Measurements from ENCODE around the gene TUBB1. TPM values are rescaled to one million over a fixed set of nuclear protein-coding genes. Genes with fewer than 3 reads are reported as not detected.

TUBB1 gene
- total and polyA plus RNA-seq, 2 of the 13 experiments (the other 11 are each of a cell fraction or from before 2014, with no cell fraction given), result 0.11 to 57.6 TPM

DNA sequence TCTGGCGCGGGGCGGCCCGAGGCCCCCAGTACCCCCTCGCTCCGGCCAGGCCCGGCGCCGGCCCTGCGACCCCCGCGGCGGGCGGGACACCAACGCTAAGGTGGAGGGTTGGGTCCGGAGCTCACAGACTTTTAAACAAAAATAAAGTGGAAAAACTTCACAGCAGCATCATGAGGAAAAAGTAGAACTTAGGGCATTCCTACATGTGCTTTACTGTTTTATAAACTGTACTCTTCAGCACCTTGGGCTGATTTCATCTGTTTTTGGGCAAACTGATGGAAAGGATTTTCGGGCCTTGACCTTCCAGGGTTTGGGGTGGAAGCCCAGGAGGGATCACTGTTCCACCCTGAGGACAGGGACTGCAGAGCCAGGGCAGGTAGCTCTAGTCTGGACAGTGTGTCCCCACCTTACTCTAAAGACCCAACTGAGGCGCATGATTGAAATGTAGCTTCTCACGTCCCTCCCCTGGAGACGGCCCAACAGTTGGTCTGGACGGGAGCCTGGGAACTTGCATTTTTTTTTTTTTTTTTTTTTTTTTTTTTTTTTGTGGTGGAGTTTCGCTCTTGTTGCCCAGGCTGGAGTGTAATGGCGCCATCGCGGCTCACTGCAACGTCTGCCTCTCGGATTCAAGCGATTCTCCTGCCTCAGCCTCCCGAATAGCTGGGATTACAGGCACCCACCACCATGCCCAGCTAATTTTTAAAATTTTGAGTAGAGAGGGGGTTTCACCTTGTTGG, 37.4 kb upstream of the TUBB1 start (continued):
- TF ChIP-seq, protein P1, sequence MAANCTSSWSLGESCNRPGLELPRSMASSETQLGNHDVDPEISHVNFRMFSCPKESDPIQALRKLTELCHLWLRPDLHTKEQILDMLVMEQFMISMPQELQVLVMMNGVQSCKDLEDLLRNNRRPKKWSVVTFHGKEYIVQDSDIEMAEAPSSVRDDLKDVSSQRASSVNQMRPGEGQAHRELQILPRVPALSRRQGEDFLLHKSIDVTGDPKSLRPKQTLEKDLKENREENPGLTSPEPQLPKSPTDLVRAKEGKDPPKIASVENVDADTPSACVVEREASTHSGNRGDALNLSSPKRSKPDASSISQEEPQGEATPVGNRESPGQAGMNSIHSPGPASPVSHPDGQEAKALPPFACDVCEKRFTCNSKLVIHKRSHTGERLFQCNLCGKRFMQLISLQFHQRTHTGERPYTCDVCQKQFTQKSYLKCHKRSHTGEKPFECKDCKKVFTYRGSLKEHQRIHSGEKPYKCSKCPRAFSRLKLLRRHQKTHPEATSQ (CRISPR knock-in tag; IDR thresholded peaks at IDR 0.05; ENCODE audit: borderline replicate concordance), result peak; percentile 25; the same call in 1 of the 2 replicates
- TF ChIP-seq, protein P2, sequence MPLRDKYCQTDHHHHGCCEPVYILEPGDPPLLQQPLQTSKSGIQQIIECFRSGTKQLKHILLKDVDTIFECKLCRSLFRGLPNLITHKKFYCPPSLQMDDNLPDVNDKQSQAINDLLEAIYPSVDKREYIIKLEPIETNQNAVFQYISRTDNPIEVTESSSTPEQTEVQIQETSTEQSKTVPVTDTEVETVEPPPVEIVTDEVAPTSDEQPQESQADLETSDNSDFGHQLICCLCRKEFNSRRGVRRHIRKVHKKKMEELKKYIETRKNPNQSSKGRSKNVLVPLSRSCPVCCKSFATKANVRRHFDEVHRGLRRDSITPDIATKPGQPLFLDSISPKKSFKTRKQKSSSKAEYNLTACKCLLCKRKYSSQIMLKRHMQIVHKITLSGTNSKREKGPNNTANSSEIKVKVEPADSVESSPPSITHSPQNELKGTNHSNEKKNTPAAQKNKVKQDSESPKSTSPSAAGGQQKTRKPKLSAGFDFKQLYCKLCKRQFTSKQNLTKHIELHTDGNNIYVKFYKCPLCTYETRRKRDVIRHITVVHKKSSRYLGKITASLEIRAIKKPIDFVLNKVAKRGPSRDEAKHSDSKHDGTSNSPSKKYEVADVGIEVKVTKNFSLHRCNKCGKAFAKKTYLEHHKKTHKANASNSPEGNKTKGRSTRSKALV (CRISPR knock-in tag; IDR thresholded peaks at IDR 0.05), result peak; percentile 30; the same call in 1 of the 2 replicates
- TF ChIP-seq ZNF724P (CRISPR knock-in tag; IDR thresholded peaks at IDR 0.05; ENCODE audit: borderline replicate concordance) (peak; percentile 47; the same call in 1 of the 2 replicates), ZBTB38 (CRISPR knock-in tag; IDR thresholded peaks at IDR 0.05) (0 out of 2 replicates have a peak, but pooled peaks have one; percentile 34), ZFAT (CRISPR knock-in tag; conservative IDR thresholded peaks at IDR 0.05) (no peak), ZNF317 (CRISPR knock-in tag; IDR thresholded peaks at IDR 0.05) (0 out of 2 replicates have a peak, but pooled peaks have one; percentile 19), ISX (CRISPR knock-in tag; conservative IDR thresholded peaks at IDR 0.05) (no peak), ZNF234 (CRISPR knock-in tag; conservative IDR thresholded peaks at IDR 0.05) (no peak; the same call in 1 of the 2 replicates), ZNF546 (CRISPR knock-in tag; conservative IDR thresholded peaks at IDR 0.05) (peak; percentile 86), ZNF841 (CRISPR knock-in tag; IDR thresholded peaks at IDR 0.05; ENCODE audit: borderline replicate concordance) (no peak), TARDBP (CRISPR knock-in tag; IDR thresholded peaks at IDR 0.05) (0 out of 2 replicates have a peak, but pooled peaks have one; percentile 12), ZMYM4 (CRISPR knock-in tag; IDR thresholded peaks at IDR 0.05) (peak; percentile 38; the same call in 1 of the 2 replicates), FOXC1 (CRISPR knock-in tag; IDR thresholded peaks at IDR 0.05; ENCODE audit: borderline replicate concordance) (peak; percentile 53; the same call in 1 of the 2 replicates), ZNF430 (CRISPR knock-in tag; IDR thresholded peaks at IDR 0.05) (peak; percentile 82; the same call in 1 of the 2 replicates), TAF15 (IDR thresholded peaks at IDR 0.05; ENCODE audit: low read depth, low read length, poor library complexity, severe bottlenecking) (no peak), ZNF558 (CRISPR knock-in tag; IDR thresholded peaks at IDR 0.05; ENCODE audit: borderline replicate concordance) (no peak)
- TF ChIP-seq, protein P3, sequence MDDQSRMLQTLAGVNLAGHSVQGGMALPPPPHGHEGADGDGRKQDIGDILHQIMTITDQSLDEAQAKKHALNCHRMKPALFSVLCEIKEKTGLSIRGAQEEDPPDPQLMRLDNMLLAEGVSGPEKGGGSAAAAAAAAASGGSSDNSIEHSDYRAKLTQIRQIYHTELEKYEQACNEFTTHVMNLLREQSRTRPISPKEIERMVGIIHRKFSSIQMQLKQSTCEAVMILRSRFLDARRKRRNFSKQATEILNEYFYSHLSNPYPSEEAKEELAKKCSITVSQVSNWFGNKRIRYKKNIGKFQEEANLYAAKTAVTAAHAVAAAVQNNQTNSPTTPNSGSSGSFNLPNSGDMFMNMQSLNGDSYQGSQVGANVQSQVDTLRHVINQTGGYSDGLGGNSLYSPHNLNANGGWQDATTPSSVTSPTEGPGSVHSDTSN (CRISPR knock-in tag; IDR thresholded peaks at IDR 0.05; ENCODE audit: borderline replicate concordance), result 0 out of 2 replicates have a peak, but pooled peaks have one; percentile 12
- TF ChIP-seq, protein P4, sequence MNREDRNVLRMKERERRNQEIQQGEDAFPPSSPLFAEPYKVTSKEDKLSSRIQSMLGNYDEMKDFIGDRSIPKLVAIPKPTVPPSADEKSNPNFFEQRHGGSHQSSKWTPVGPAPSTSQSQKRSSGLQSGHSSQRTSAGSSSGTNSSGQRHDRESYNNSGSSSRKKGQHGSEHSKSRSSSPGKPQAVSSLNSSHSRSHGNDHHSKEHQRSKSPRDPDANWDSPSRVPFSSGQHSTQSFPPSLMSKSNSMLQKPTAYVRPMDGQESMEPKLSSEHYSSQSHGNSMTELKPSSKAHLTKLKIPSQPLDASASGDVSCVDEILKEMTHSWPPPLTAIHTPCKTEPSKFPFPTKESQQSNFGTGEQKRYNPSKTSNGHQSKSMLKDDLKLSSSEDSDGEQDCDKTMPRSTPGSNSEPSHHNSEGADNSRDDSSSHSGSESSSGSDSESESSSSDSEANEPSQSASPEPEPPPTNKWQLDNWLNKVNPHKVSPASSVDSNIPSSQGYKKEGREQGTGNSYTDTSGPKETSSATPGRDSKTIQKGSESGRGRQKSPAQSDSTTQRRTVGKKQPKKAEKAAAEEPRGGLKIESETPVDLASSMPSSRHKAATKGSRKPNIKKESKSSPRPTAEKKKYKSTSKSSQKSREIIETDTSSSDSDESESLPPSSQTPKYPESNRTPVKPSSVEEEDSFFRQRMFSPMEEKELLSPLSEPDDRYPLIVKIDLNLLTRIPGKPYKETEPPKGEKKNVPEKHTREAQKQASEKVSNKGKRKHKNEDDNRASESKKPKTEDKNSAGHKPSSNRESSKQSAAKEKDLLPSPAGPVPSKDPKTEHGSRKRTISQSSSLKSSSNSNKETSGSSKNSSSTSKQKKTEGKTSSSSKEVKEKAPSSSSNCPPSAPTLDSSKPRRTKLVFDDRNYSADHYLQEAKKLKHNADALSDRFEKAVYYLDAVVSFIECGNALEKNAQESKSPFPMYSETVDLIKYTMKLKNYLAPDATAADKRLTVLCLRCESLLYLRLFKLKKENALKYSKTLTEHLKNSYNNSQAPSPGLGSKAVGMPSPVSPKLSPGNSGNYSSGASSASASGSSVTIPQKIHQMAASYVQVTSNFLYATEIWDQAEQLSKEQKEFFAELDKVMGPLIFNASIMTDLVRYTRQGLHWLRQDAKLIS (CRISPR knock-in tag; IDR thresholded peaks at IDR 0.05), result no peak
- TF ChIP-seq, protein P5, sequence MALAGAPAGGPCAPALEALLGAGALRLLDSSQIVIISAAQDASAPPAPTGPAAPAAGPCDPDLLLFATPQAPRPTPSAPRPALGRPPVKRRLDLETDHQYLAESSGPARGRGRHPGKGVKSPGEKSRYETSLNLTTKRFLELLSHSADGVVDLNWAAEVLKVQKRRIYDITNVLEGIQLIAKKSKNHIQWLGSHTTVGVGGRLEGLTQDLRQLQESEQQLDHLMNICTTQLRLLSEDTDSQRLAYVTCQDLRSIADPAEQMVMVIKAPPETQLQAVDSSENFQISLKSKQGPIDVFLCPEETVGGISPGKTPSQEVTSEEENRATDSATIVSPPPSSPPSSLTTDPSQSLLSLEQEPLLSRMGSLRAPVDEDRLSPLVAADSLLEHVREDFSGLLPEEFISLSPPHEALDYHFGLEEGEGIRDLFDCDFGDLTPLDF (CRISPR knock-in tag; IDR thresholded peaks at IDR 0.05), result no peak
